ENCODE measurements around the gene FAM72B. TPM values are rescaled to one million over a fixed set of nuclear protein-coding genes. Genes with fewer than 3 reads are reported as not detected.
"Not testable (repeated sequence)": the region's sequence is repeated elsewhere in the genome, so short reads cannot be mapped to it uniquely, and the experiment has no call there.

Gene FAM72B
- total RNA-seq, 2 experiments from 2014 or later = 24.6 to 26.9 TPM

DNA sequence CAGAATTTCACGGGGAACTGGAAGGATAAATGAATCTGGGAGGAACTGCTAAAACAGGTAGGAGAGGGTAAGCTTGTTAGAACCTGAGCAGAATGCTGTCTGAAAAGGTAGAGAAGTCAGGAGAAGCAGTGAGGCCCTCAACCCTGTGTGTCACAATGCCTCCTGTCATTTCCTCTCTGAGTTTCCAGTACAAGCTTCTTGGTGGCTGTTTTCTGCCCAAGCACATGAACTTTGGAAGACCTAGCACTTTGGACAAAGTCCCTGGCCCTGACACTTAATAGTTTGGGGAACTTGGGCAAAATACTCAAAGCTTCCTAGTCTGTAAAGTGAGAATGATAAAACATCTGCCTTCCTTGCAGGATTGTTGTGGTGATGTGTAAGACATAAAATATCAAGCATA lies 52.6 kb downstream of the FAM72B start:
- H3K4me3 Mint-ChIP-seq, H3K27ac Mint-ChIP-seq, H3K4me1 Mint-ChIP-seq: not testable (repeated sequence)

DNA sequence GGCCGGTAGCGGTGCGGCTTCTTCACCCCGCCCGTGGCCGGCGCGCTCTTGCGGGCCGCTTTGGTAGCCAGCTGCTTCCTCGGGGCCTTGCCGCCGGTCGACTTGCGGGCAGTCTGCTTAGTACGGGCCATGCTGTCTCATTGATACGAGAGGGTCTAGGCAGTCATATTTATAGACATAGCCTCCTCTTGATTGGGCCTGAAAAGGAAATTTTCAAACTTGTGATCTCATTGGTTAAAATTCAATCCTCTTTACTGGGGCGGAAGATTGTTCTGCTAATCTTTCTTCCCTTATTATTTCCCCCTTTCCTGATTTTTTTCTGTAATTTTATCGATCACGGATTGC lies 65.7 kb downstream of the FAM72B start:
- H3K27ac Mint-ChIP-seq, H3K36me3 Mint-ChIP-seq, H3K9me3 Mint-ChIP-seq, H3K27me3 Mint-ChIP-seq, DNase-seq, H3K4me1 Mint-ChIP-seq: not testable (repeated sequence)
- peak overlapping the region; percentile 50 for H3K4me3 Mint-ChIP-seq

More for the DNA sequence above, 52.6 kb downstream of the FAM72B start:
- not testable (repeated sequence) for DNase-seq, H3K27me3 Mint-ChIP-seq, H3K36me3 Mint-ChIP-seq, H3K9me3 Mint-ChIP-seq

Other genes with a start within 250 kb of the FAM72B start
- 10 to 100 TPM; 14.6 to 19.1 TPM for gene SRGAP2C, start 635 bp upstream of the FAM72B start, total RNA-seq